Mesothelial cell of epicardium (in vitro differentiated cells): ENCODE results near the gene FGFBP2. TPM values are rescaled to one million over a fixed set of nuclear protein-coding genes. Genes with fewer than 3 reads are reported as not detected.

ENCODE experiments used
- DNase-seq, 2 experiments: peaks; one replicate each; pipeline ENCODE4 v3.0.0; 2021; ENCODE audit warnings: low spot score in 2 of 2; ENCODE audit not compliant: unreplicated experiment in 2 of 2
- H3K27ac Mint-ChIP-seq: 2 replicates; pipeline ENCODE4 v1.8.0; 2021; ENCODE audit warnings: mixed read lengths
- H3K27me3 Mint-ChIP-seq: 2 replicates; pipeline ENCODE4 v1.8.0; 2021; ENCODE audit warnings: low read depth, mixed read lengths
- H3K36me3 Mint-ChIP-seq: 2 replicates; pipeline ENCODE4 v1.8.0; 2021; ENCODE audit warnings: mixed read lengths
- H3K4me1 Mint-ChIP-seq: 2 replicates; pipeline ENCODE4 v1.8.0; 2021; ENCODE audit warnings: mixed read lengths
- H3K4me3 Mint-ChIP-seq: 2 replicates; pipeline ENCODE4 v1.8.0; 2021; ENCODE audit warnings: mild to moderate bottlenecking, moderate library complexity, mixed read lengths
- H3K9me3 Mint-ChIP-seq: 2 replicates; pipeline ENCODE4 v1.8.0; 2021; ENCODE audit warnings: mixed read lengths
- total RNA-seq: library from RNA; stranded (reverse); gene quantifications from 3 replicates; pipeline ENCODE4 v1.2.1, GENCODE V29; 2021
- TF ChIP-seq, protein P1 (sequence below): fragments of 200-600 bp; sonication (generic); IDR thresholded peaks from one replicate; pipeline ENCODE4 v1.5.0; 2021; ENCODE audit warnings: antibody characterized with exemption; ENCODE audit not compliant: unreplicated experiment

The FGFBP2 gene, protein sequence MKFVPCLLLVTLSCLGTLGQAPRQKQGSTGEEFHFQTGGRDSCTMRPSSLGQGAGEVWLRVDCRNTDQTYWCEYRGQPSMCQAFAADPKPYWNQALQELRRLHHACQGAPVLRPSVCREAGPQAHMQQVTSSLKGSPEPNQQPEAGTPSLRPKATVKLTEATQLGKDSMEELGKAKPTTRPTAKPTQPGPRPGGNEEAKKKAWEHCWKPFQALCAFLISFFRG
- total RNA-seq = not detected in 3 replicates

DNA sequence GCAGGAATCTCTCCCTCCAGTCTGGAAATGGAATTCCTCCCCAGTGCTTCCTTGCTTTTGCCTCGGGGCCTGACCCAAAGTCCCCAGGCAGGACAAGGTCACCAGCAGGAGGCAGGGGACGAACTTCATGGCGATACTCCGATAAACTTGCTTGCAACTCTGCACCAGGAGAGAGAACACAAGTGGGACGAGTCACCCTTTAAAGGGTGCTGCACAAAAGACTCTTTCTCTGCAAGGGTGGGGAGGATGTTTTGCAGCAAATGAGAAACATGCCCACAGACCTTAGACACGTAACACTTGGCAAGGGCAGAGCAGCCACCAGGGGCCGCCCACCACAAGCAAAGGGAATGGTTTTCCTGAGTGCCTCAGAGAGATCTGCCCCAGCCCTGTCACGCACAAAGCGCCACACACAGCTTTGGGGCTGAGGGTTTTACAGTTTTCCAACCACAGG lies at the start of gene FGFBP2:
Gene FGFBP2, minus strand, starts transcription at position 175 of the 451 bp plus-strand sequence. Its CDS starts 46 bp downstream, at position 129.
- H3K36me3 Mint-ChIP-seq = no peaks in the 10 kb centered on the region
- no peak within 1 kb of the TSS for H3K27ac Mint-ChIP-seq

DNA sequence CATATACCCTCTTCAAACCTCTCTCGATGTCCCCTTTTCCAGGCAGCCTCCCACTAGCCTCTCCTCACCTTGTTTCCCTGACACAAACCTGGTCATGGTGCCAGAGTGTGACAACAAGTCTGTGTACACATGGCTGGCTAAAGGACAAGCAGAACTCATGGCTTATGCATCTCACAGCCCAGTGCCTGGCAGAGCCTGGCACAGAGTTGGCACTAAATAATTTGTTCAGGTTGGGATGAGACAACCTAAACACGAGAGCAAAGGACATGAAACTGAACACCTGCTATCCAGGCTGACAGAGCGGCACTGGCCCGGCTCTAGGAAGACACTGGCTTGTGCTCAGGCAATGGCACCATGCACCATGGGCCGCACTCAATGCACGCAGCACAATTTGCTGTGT lies 48.2 kb upstream of the FGFBP2 start:
- no peak overlapping the region for H3K4me3 Mint-ChIP-seq
- H3K36me3 Mint-ChIP-seq = no peaks in the 10 kb centered on the region
- no peaks in the 10 kb centered on the region for H3K9me3 Mint-ChIP-seq

More for the DNA sequence above, at the start of gene FGFBP2:
- no peak within 1 kb of the TSS for H3K4me3 Mint-ChIP-seq
- TF ChIP-seq, protein P1, sequence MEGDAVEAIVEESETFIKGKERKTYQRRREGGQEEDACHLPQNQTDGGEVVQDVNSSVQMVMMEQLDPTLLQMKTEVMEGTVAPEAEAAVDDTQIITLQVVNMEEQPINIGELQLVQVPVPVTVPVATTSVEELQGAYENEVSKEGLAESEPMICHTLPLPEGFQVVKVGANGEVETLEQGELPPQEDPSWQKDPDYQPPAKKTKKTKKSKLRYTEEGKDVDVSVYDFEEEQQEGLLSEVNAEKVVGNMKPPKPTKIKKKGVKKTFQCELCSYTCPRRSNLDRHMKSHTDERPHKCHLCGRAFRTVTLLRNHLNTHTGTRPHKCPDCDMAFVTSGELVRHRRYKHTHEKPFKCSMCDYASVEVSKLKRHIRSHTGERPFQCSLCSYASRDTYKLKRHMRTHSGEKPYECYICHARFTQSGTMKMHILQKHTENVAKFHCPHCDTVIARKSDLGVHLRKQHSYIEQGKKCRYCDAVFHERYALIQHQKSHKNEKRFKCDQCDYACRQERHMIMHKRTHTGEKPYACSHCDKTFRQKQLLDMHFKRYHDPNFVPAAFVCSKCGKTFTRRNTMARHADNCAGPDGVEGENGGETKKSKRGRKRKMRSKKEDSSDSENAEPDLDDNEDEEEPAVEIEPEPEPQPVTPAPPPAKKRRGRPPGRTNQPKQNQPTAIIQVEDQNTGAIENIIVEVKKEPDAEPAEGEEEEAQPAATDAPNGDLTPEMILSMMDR = no peak
- no peaks in the 10 kb centered on the region for H3K27me3 Mint-ChIP-seq
- peaks cover 10% of the 10 kb centered on the region for H3K9me3 Mint-ChIP-seq
- peak in 1 of 2 experiments; percentile 42 for DNase-seq
- no peaks in the 10 kb centered on the region for H3K4me1 Mint-ChIP-seq

DNA sequence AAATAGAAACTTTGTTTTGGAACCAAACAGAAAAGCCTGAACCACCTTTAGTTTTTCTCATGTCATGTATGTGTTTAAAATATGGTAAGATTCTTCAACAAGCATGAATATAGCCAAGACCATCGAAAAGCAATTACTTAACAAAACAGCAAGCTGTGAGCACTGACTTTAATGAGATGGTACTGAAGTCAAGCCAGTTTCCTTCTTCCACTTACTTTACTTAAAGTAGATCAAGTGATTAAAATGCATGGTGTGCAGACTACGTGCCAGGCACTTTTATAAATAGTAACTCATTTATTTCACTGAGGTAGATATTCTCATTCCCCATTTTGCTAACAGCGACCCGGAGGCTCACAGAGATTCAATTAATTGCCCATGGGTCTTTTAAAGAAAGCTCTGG lies 46.2 kb upstream of the FGFBP2 start:
- Mint-ChIP-seq H3K27me3 (no peaks in the 10 kb centered on the region), H3K36me3 (no peaks in the 10 kb centered on the region), H3K4me1 (peaks cover 4% of the 10 kb centered on the region), H3K27ac (no peak overlapping the region), H3K4me3 (no peak overlapping the region), H3K9me3 (no peaks in the 10 kb centered on the region)
- DNase-seq = no peak
- TF ChIP-seq, protein P1 = no peak

More for the DNA sequence above, 48.2 kb upstream of the FGFBP2 start:
- TF ChIP-seq, protein P1 = no peak
- no peak overlapping the region for H3K27ac Mint-ChIP-seq
- no peak for DNase-seq
- no peaks in the 10 kb centered on the region for H3K27me3 Mint-ChIP-seq
- H3K4me1 Mint-ChIP-seq = peaks cover 4% of the 10 kb centered on the region

DNA sequence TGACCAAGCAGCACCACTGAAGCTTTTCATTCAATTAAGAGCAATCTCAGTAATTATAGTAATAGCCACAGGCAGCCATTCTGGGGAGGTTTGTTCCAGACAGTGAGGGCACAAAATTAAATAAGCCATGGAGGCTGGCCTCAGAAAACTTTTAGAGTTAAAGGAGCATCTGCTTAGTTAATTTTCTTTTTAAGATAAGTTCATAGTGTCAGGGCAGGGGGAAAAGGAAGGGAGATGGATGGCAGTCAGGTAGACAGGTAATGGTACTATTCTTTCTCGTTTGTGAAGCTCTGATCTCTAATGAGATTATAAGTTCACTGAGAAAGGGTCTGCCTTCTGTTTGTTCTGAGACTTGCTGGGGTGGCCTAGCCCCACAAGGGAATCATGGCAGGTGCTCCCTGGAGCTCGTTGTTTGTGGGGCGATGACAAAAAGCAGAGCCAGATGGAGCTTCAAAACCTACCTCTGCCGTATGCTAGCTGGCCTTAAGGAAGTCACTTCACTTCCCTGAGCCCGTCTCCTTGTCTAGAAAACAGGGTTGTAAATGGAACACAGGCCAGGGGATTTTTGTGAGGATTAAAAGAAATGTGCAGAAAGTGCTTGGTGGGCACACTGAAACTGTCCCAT lies 44.6 kb upstream of the FGFBP2 start:
- Mint-ChIP-seq H3K27me3 (no peaks in the 10 kb centered on the region), H3K36me3 (no peaks in the 10 kb centered on the region), H3K4me3 (no peak overlapping the region), H3K27ac (peak overlapping the region; percentile 41), H3K9me3 (no peaks in the 10 kb centered on the region), H3K4me1 (peaks cover 4% of the 10 kb centered on the region)
- TF ChIP-seq, protein P1 = no peak
- no peak for DNase-seq

DNA sequence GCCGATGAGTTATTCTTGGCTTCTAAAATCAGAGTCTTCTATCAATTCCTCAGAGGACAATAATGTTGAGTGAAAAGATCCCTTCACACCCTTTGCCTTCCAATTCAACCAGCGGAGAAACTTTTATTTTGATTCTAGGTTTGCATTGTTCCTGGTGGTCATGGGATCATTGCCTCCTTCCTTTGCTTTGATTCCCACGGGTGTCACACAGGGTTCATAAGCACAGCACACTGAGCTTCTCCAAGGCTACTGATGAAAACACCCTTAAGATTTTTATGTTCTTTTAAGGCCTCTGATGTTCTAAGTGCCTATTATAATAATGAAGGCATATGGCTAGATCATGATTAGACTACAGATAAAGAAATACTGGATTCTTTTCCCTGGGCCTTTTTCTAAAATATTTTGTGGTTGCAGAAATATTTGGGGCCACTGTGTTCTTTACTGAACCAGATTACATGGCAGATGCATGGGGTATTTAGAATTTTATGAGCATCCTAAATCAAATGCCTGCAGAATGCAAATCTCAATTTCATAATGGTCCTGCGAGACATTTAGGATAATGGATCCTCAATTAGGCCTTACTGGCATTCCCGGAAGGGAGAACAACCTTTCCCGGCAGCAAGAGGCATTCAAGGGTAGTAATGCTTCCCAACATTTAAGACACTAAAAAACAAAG lies 43.9 kb upstream of the FGFBP2 start:
- Mint-ChIP-seq H3K27ac (peak overlapping the region; percentile 43), H3K27me3 (no peaks in the 10 kb centered on the region), H3K9me3 (no peaks in the 10 kb centered on the region), H3K4me1 (peaks cover 4% of the 10 kb centered on the region), H3K4me3 (no peak overlapping the region), H3K36me3 (no peaks in the 10 kb centered on the region)
- TF ChIP-seq, protein P1 = no peak
- DNase-seq = no peak
